Dermis microvascular lymphatic vessel endothelial cell (primary cell): ENCODE data around the gene INO80C. TPM values are rescaled to one million over a fixed set of nuclear protein-coding genes. Genes with fewer than 3 reads are reported as not detected.
"Not testable (repeated sequence)": the region's sequence is repeated elsewhere in the genome, so short reads cannot be mapped to it uniquely, and the experiment has no call there.

ENCODE experiments used
- DNase-seq, 2 donors: peaks; one replicate each; pipeline versions ENCODE4 v3.0.0 to v3.0.0-alpha.2; 2010; ENCODE audit warnings: low read depth in 2 of 2
- total RNA-seq: library from RNA; depleted of rRNA; stranded (reverse); fragments of >200 nt; gene quantifications from 2 replicates; pipeline ENCODE4 v1.2.1, GENCODE V29; 2014

Gene INO80C
- total RNA-seq, 1 donor from 2014 or later, result 8.3 TPM

- DNase-seq, result peak; percentile 97 to 99
Observed at GRCh38 chr18:35463050-35463449, 34.7 kb downstream of the INO80C start.

GRCh38 chr18:35460736-35461161 lies 37.0 kb downstream of the INO80C start:
- peak in 1 of 2 donors; percentile 60 for DNase-seq

- DNase-seq, result no peak
Observed at GRCh38 chr18:35459997-35460396, 37.8 kb downstream of the INO80C start.

GRCh38 chr18:35458677-35459441 lies 38.9 kb downstream of the INO80C start:
- DNase-seq, result peak; percentile 98 to 99

GRCh38 chr18:35458271-35458670 lies 39.5 kb downstream of the INO80C start:
- peak in 1 of 2 donors; percentile 42 for DNase-seq

- DNase-seq, result no peak
Observed at GRCh38 chr18:35457140-35457704, 40.5 kb downstream of the INO80C start.

- DNase-seq, result peak in 1 of 2 donors; percentile 66
Observed at GRCh38 chr18:35455926-35456763, 41.6 kb downstream of the INO80C start.

- no peak for DNase-seq
Observed at GRCh38 chr18:35454803-35455202, 43.0 kb downstream of the INO80C start.

- not testable (repeated sequence) for DNase-seq
Observed at GRCh38 chr18:35453065-35453464, 44.7 kb downstream of the INO80C start.

- no peak for DNase-seq
Observed at GRCh38 chr18:35451916-35452315, 45.8 kb downstream of the INO80C start.

- DNase-seq, result no peak
Observed at GRCh38 chr18:35451032-35451431, 46.7 kb downstream of the INO80C start.

GRCh38 chr18:35444636-35445035 lies 53.1 kb downstream of the INO80C start:
- no peak for DNase-seq

- DNase-seq, result no peak
Observed at GRCh38 chr18:35443847-35444246, 53.9 kb downstream of the INO80C start.

GRCh38 chr18:35443434-35443833 lies 54.3 kb downstream of the INO80C start:
- no peak for DNase-seq

GRCh38 chr18:35442701-35443100 lies 55.1 kb downstream of the INO80C start:
- DNase-seq, result no peak

- no peak for DNase-seq
Observed at GRCh38 chr18:35441857-35442595, 55.7 kb downstream of the INO80C start.

GRCh38 chr18:35438480-35439234 lies 59.1 kb downstream of the INO80C start:
- DNase-seq, result no peak

GRCh38 chr18:35437836-35438235 lies 59.9 kb downstream of the INO80C start:
- DNase-seq, result no peak

GRCh38 chr18:35436076-35436649 lies 61.6 kb downstream of the INO80C start:
- peak in 1 of 2 donors; percentile 25 for DNase-seq

GRCh38 chr18:35435401-35435800 lies 62.4 kb downstream of the INO80C start:
- no peak for DNase-seq
